DMS53 treated with DMSO at 0.1 percent for 48 hours (cell line): ENCODE data around the gene OR2V2.
"Not testable (repeated sequence)": the region's sequence is repeated elsewhere in the genome, so short reads cannot be mapped to it uniquely, and the experiment has no call there.

Experiments
- DNase-seq: peaks from one replicate; lab custom pipeline; 2025; ENCODE audit not compliant: unreplicated experiment; lab: John Stamatoyannopoulos, UW

OR2V2 gene

GRCh38 chr5:181168595-181169118 lies 21.3 kb downstream of the OR2V2 start:
- no peak for DNase-seq

GRCh38 chr5:181169459-181170236 lies 22.3 kb downstream of the OR2V2 start:
- DNase-seq, result not testable (repeated sequence)

GRCh38 chr5:181170237-181170825 lies 22.9 kb downstream of the OR2V2 start:
- DNase-seq, result no peak

GRCh38 chr5:181170996-181171395 lies 23.6 kb downstream of the OR2V2 start:
- no peak for DNase-seq

- DNase-seq, result no peak
These were observed 24.4 kb downstream of the OR2V2 start for GRCh38 chr5:181171782-181172181.

- no peak for DNase-seq
These were observed 25.6 kb downstream of the OR2V2 start for GRCh38 chr5:181173027-181173419.

GRCh38 chr5:181173420-181174342 lies 26.3 kb downstream of the OR2V2 start:
- no peak for DNase-seq

GRCh38 chr5:181176254-181176952 lies 29.0 kb downstream of the OR2V2 start:
- no peak for DNase-seq

- DNase-seq, result not testable (repeated sequence)
These were observed 30.2 kb downstream of the OR2V2 start for GRCh38 chr5:181177559-181177958.

- no peak for DNase-seq
These were observed 34.5 kb downstream of the OR2V2 start for GRCh38 chr5:181181650-181182565.

- DNase-seq, result no peak
These were observed 35.3 kb downstream of the OR2V2 start for GRCh38 chr5:181182651-181183050.

- no peak for DNase-seq
These were observed 37.4 kb downstream of the OR2V2 start for GRCh38 chr5:181184845-181185216.

- no peak for DNase-seq
These were observed 38.2 kb downstream of the OR2V2 start for GRCh38 chr5:181185560-181185959.

GRCh38 chr5:181186022-181186421 lies 38.6 kb downstream of the OR2V2 start:
- no peak for DNase-seq

GRCh38 chr5:181186986-181187499 lies 39.7 kb downstream of the OR2V2 start:
- no peak for DNase-seq

- no peak for DNase-seq
These were observed 40.3 kb downstream of the OR2V2 start for GRCh38 chr5:181187500-181188213.

GRCh38 chr5:181188700-181189362 lies 41.4 kb downstream of the OR2V2 start:
- no peak for DNase-seq

- no peak for DNase-seq
These were observed 42.1 kb downstream of the OR2V2 start for GRCh38 chr5:181189363-181189961.
